Dermis lymphatic vessel endothelial cell (primary cell): ENCODE results near the gene MAB21L2. TPM values are rescaled to one million over a fixed set of nuclear protein-coding genes. Genes with fewer than 3 reads are reported as not detected.

Source experiments
- total RNA-seq: library from RNA; depleted of rRNA; stranded (reverse); fragments of >200 nt; gene quantifications from 2 replicates; pipeline ENCODE4 v1.2.1, GENCODE V29; 2014

Gene MAB21L2
- total RNA-seq = 0.22 and 0.60 TPM in 2 replicates

DNA sequence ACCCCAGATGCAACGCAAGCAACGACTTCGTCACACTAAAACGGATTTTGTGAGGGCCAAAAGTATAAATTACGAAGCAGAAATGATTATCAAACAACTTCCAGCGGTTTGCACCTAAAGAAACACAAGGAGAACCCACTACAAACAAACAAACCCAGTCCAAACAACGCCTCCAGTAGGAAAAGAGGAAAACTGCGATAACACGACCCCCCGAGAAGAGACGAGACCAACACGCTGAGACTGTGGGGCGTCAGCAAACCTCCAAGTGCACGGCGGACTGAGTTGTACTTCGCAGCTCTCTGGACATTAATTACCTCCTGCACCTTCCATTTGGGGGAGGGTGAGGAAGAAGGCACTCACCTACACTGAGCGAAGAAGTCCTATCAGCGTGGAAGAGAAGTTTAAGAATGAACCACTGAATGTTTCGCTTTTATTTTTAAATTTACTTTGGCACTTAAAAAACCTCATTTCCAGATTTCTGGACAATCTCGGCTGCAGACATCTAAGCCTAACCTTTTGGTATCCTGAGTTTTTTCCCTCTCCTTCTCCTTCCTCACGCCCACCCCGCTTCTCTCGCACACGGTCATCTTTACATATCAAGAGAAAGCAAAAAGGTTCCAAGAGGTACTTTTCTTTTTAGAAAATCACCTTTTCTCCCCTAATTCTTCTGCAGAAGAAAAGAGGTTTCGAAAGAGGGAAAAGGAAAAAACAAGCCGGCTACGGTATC, at the start of gene MAB21L2:
Gene MAB21L2 (plus strand): TSS at position 6 of the 727 bp plus-strand sequence. CDS start 879 bp downstream, outside the sequence.

